Keratinocyte (primary cell): ENCODE measurements around the gene TMEM200A. TPM values are rescaled to one million over a fixed set of nuclear protein-coding genes. Genes with fewer than 3 reads are reported as not detected.

ENCODE experiments used
- DNase-seq: peaks from one replicate; pipeline ENCODE4 v3.0.0-alpha.2; 2011; ENCODE audit warnings: low read depth, missing footprints, low spot score
- FAIRE-seq: peaks from 2 replicates; lab custom pipeline; 2011; peaks lifted over from hg19 to GRCh38; lab: Jason Lieb, UNC
- H2AFZ ChIP-seq: 2 replicates; pipeline ENCODE4 v1.6.0; 2012; ENCODE audit warnings: low read length, control low read depth, inconsistent platforms; ENCODE audit not compliant: control insufficient read depth
- H3K27ac ChIP-seq: 2 replicates; pipeline ENCODE4 v1.5.1; 2011; ENCODE audit warnings: low read length; ENCODE audit not compliant: control insufficient read depth, insufficient read depth
- H3K27me3 ChIP-seq: 3 replicates; pipeline ENCODE4 v1.6.0; 2011; ENCODE audit warnings: low read length; ENCODE audit not compliant: control insufficient read depth, insufficient read depth; ENCODE audit errors: extremely low read depth
- H3K36me3 ChIP-seq, 2 experiments: 2 replicates in 1 of 2; 3 replicates in 1 of 2; pipeline ENCODE4 v1.5.1; 2011; ENCODE audit warnings: low read length in 2 of 2, mild to moderate bottlenecking in 1 of 2; ENCODE audit not compliant: control insufficient read depth in 2 of 2, insufficient read depth in 2 of 2; ENCODE audit errors: extremely low read depth in 1 of 2
- H3K4me1 ChIP-seq: 3 replicates; pipeline ENCODE4 v1.5.1; 2011; ENCODE audit warnings: low read length; ENCODE audit not compliant: control insufficient read depth, insufficient read depth; ENCODE audit errors: extremely low read depth
- H3K4me2 ChIP-seq: 3 replicates; pipeline ENCODE4 v1.6.0; 2011; ENCODE audit warnings: low read depth, low read length; ENCODE audit not compliant: control insufficient read depth, insufficient read depth; ENCODE audit errors: extremely low read depth
- H3K4me3 ChIP-seq, 3 experiments: fragments of 200-600 bp in 1 of 3; sonication (generic) in 1 of 3; 2 replicates in 2 of 3; 3 replicates in 1 of 3; pipeline ENCODE4 v1.5.1; 2011 to 2016; ENCODE audit warnings: low read length in 3 of 3, mild to moderate bottlenecking in 3 of 3, control low read depth in 2 of 3, inconsistent platforms in 1 of 3, low read depth in 1 of 3, mixed read lengths in 1 of 3, mixed run types in 1 of 3, moderate library complexity in 1 of 3; ENCODE audit not compliant: control insufficient read depth in 2 of 3, insufficient read depth in 2 of 3; ENCODE audit errors: extremely low read depth in 1 of 3
- H3K79me2 ChIP-seq: 2 replicates; pipeline ENCODE4 v1.6.0; 2012; ENCODE audit warnings: low read length; ENCODE audit not compliant: control insufficient read depth, insufficient read depth
- H3K9ac ChIP-seq: 3 replicates; pipeline ENCODE4 v1.6.0; 2011; ENCODE audit warnings: low read length; ENCODE audit not compliant: control insufficient read depth, insufficient read depth; ENCODE audit errors: extremely low read depth
- H3K9me1 ChIP-seq: 3 replicates; pipeline ENCODE4 v1.6.0; 2011; ENCODE audit warnings: low read length; ENCODE audit not compliant: control insufficient read depth, insufficient read depth; ENCODE audit errors: extremely low read depth
- H3K9me3 ChIP-seq: 2 replicates; pipeline ENCODE4 v1.5.1; 2012; ENCODE audit warnings: low read depth, low read length; ENCODE audit not compliant: control insufficient read depth
- H4K20me1 ChIP-seq: 3 replicates; pipeline ENCODE4 v1.6.0; 2011; ENCODE audit warnings: low read length; ENCODE audit not compliant: control insufficient read depth, insufficient read depth; ENCODE audit errors: extremely low read depth
- CTCF ChIP-seq, 3 experiments: IDR thresholded peaks in 1 of 3; conservative IDR thresholded peaks in 1 of 3; optimal IDR thresholded peaks in 1 of 3; 2 replicates in 2 of 3; 3 replicates in 1 of 3; pipeline versions ENCODE3 to v1.5.1; 2011; ENCODE audit warnings: low read length in 3 of 3, mild to moderate bottlenecking in 3 of 3, moderate library complexity in 2 of 3, control low read depth in 1 of 3, inconsistent platforms in 1 of 3; ENCODE audit not compliant: insufficient read depth in 2 of 3; ENCODE audit errors: extremely low read depth in 1 of 3
- EZH2 ChIP-seq: IDR thresholded peaks from one replicate; pipeline ENCODE4 v1.6.1; 2012; ENCODE audit warnings: inconsistent platforms, mild to moderate bottlenecking, low read length, moderate library complexity
- dilution Hi-C: fragments of 300-500 bp; cut with MboI; formaldehyde crosslinking; loops from one replicate; pipeline ENCODE4 v1.7.0; 2020; ENCODE audit warnings: low sequenced_read_pairs; ENCODE audit not compliant: extremely low pct_ligation_motif_present
- polyA plus RNA-seq, 5 experiments: library from polyadenylated mRNA; depleted of rRNA in 3 of 5; stranded (reverse) in 3 of 5; stranded (forward) in 1 of 5; unstranded in 1 of 5; fragments of >200 nt; gene quantifications; 1 replicate in 1 of 5; 2 replicates in 3 of 5; 3 replicates in 1 of 5; pipeline versions ENCODE4 v1.2.1 to v1.2.3, GENCODE V29; 2011 to 2012; ENCODE audit warnings: missing spikeins in 2 of 5, low read depth in 1 of 5, low replicate concordance in 1 of 5

Gene TMEM200A
- polyA plus RNA-seq, 1 donor (not counting 4 experiments of a cell fraction or from before 2014, with no cell fraction given): 80.4 TPM

GRCh38 chr6:130377371-130377770, 11.6 kb downstream of the TMEM200A start:
- Histone ChIP-seq H2AFZ (no peak overlapping the region), H3K9me1 (peaks cover 4% of the 10 kb centered on the region), H3K4me2 (no peak overlapping the region), H4K20me1 (no peaks in the 10 kb centered on the region), H3K4me1 (peaks cover 25% of the 10 kb centered on the region), H3K9ac (no peak overlapping the region), H3K36me3 (peaks cover 0 to 12% of the 10 kb centered on the region in 2 experiments), H3K4me3 (no peak overlapping the region), H3K9me3 (no peaks in the 10 kb centered on the region), H3K79me2 (peaks cover 95% of the 10 kb centered on the region), H3K27ac (no peak overlapping the region), H3K27me3 (no peaks in the 10 kb centered on the region)
- DNase-seq (no peak), FAIRE-seq (no peak)
- dilution Hi-C loops: no loop called here
- no peak for TF ChIP-seq EZH2
- TF ChIP-seq CTCF (optimal IDR thresholded peaks at IDR 0.05 in 1 of 3, IDR thresholded peaks at IDR 0.05 in 1 of 3, conservative IDR thresholded peaks at IDR 0.05 in 1 of 3; ENCODE audit: extremely low read depth in 1 of 3, insufficient read depth in 2 of 3, low read length in 3 of 3): no peak

GRCh38 chr6:130377915-130378314, 12.1 kb downstream of the TMEM200A start:
- peaks cover 0 to 13% of the 10 kb centered on the region in 2 experiments for H3K36me3 ChIP-seq
- no peak overlapping the region for H3K9ac ChIP-seq
- dilution Hi-C loops: no loop called here
- no peaks in the 10 kb centered on the region for H3K27me3 ChIP-seq
- no peak overlapping the region for H3K4me3 ChIP-seq
- H4K20me1 ChIP-seq: no peaks in the 10 kb centered on the region
- FAIRE-seq (no peak), DNase-seq (no peak)
- no peak for TF ChIP-seq EZH2
- TF ChIP-seq CTCF (optimal IDR thresholded peaks at IDR 0.05 in 1 of 3, IDR thresholded peaks at IDR 0.05 in 1 of 3, conservative IDR thresholded peaks at IDR 0.05 in 1 of 3; ENCODE audit: extremely low read depth in 1 of 3, insufficient read depth in 2 of 3, low read length in 3 of 3): no peak
- H3K79me2 ChIP-seq: peaks cover 94% of the 10 kb centered on the region
- peaks cover 31% of the 10 kb centered on the region for H3K4me1 ChIP-seq
- no peak overlapping the region for H2AFZ ChIP-seq
- no peak overlapping the region for H3K27ac ChIP-seq
- H3K4me2 ChIP-seq: no peak overlapping the region
- peaks cover 4% of the 10 kb centered on the region for H3K9me1 ChIP-seq
- no peaks in the 10 kb centered on the region for H3K9me3 ChIP-seq
